HG03571 (cell line): ENCODE measurements around the gene CDON.

ENCODE experiments used
- ATAC-seq: cut with Tn5 transposase; IDR thresholded peaks from one replicate; pipeline ENCODE4 v1.9.1; 2021; ENCODE audit not compliant: unreplicated experiment

CDON gene

DNA sequence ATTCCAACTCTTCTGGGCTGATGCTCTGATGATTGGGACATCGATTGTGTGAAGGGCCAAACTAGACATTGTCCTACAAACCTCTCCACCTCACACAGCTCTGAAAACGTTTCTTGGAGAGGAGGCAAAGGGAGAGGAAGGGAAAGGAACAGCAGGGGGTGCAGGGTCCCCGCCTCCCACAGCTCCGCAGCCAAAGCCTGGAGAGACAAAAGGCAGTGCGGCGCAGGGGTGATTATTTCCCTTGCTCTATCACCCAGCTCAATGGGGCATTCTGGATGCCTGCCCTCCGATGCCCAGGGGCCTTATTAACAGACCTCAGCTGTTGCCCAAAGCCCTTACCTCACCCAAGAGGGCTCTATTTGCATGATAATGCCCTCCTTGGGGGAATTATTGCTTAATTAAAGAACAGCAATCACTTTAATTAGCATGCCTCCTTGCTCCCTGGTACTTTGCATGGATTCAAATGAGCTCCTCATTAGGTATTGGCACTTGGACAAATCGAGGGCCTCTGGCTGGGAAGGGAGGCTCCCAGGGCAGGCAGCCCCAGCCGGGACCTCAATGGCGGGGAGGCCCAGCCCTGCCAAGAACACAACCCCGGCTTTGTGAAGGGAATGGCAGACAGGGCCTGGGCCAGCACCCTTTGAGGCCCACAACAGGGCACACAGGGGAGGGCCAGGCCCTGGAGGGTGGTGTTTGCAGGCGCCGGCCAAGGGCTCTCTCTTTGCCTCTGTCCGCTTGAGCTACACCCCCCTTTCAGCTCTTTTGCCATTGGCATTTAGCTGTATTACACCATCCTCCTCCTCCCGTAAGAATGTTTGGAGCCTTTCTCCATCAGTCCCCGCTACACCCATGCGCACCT, 19.8 kb upstream of the CDON start:
- no peak for ATAC-seq

DNA sequence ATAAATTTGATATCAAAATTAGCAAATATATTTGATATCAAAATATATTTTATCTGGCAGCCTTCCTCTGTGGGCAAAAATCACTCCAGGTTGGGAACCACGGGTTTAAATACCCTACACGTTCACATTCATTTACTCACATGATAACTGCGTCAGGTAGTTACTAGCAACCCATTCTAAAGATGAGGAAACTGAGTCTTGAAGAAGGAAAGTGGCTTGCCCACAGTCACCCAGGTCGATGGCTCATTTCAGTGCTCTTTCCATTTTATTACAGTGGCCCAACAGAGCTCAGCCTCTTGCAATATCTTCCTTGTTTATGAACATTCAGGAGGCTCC, 19.2 kb upstream of the CDON start:
- no peak for ATAC-seq

DNA sequence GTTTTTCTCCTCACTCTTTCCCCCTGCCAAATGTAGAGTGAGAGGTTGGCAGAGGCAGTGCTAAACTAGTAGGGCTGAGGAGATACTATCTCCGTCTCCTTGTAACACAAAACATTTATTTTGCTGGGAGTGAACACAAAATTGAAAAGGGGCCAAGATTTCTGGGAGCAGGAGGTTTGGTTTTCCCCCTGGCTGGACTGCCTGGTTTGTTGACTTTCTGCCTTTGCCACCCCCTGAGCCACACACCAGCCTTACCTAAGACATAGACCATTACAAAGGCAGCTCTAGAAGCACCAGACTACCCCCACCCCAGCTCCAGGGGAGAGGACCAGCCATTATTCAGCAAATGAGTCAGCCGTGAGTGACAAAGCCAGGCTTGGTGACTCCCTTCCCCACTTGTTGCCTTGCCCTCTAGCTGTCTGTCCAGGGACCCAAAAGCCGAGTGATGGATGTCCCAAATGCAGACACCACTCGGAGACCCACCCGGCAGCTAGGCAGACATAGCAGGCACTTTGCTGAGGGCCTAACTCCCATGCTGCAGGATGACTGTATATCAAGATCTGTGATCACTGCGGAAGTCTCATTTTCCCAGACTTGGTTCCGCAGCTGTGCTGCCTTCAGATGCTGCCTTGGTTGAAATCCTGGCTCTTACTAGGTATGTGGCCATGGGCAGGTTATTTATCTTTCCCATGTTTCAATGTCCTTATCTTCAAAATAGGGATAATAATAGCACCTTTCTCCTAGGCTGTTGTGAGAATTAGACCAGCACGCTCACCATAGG, 17.7 kb upstream of the CDON start:
- ATAC-seq = no peak

DNA sequence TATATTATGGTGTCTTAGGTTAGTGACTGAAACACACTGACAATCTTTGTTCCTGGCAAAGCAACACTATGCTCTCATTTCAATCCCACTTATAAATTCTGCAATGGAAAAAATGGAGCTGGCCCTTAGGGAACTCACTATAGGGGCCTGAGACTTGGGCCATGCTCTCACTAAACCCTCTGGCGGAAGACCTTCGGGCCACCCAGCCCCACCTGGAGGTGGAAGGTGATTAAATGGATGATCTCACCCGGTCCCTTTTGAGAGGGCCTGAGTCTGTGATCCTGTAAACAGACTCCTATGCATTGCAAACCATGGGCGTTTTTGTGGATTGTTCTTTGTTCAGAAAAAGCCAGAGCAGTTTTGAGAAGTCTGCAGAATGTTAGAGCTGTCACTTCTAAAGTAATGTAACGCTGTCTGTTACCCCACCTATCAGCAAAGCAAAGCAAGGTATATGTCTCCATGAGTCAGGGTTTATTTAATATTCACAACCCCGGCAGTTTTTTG, 17.0 kb upstream of the CDON start:
- ATAC-seq = no peak

DNA sequence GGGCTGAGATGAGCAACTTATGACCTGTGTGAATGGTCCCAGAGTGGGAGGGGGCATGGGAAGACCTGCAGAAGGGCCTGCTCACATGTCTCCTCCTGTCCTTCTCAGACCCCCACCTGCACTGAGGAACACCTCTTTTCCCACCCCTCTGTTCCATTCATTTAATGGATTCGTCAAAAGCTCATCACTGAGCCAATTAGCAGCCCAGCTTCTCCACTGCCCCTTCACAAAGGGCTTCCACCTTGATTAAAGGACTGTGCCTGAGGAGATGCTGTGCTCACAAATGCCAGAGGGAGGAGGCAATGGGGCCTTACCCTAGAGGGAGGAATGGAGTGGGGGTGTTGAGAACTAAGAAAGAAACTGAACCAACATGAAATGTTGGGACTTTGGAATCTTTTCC, 14.0 kb upstream of the CDON start:
- ATAC-seq = no peak

DNA sequence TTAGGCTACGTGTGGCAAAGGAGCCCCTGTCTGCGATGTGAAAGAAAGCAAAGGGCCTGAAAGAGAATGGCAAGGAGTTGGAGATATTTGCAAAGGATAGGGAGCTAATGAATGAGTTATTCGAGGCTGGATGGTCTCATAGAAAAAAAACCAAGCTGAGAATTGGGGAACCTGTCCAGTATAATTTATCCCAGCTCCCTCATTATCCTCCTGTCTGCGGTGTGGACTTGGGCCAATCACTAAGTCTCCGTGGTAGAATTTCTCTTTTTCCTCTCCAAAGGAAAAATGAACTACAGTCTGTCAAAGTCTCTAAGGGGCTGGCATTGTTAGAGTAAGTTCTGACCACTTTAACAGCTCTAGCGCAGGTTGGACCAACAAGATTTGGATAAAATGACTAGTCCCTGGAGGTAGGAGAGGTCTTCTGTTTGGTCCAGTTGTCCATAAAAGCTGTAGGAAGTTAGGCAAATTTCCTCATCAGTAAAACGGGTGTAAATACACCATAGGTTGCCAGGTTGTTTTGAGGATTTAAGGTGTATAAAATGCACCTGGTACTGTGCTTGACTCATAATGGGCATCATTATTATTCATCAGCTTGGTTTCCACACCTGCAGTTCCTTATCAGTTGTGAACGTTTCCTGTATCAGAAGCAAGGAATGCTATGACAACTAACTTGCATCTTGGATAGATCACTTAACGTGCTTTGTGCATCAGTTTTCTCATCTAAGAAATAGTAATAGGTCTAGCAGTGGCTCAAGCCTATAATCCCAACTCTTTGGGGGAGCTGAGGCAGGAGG, 10.3 kb upstream of the CDON start:
- ATAC-seq = no peak

DNA sequence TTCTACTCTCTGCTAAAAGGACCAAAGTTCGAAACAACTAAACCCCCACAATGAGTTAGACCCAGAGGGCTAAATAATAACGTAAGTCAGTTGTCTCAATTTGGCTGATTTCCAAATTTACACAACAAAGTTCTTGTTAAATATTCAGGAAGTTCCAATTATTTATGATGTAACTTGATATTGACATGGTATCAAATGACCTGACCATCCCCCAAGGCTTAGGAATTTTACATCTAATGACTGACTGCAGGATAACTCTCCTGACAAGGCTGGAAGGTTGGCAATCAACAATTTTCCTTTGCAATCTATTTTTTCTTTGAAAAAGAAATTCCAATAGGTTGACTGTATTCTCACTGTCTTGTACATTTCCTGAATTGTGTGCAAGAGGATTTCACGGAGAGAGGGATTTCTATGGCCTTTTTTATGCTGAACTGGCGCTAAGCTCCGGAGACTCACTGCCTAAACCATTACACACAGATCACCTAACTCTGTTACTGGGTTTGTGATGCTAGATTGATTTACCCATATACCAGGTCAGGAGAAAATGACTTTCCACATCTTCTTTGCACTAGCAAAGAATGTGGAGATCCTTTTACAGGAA, 9.6 kb upstream of the CDON start:
- no peak for ATAC-seq

DNA sequence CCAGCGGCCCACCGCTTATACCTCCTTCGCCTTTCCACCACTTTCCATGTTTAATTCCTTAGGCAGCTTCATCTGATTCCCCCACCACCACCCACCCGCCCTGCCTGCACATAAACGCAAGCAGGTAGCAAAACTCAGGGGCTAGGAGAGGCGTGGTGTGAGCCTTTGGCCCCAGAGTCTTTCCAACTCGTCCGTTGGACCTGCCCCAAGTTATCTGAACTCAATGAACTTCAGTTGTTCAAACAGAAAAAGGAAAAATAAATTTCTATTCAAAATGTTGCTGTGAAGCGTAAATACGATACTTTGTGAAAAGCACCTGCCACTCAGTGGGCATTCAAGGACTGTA, 814 bp upstream of the CDON start:
- no peak for ATAC-seq

DNA sequence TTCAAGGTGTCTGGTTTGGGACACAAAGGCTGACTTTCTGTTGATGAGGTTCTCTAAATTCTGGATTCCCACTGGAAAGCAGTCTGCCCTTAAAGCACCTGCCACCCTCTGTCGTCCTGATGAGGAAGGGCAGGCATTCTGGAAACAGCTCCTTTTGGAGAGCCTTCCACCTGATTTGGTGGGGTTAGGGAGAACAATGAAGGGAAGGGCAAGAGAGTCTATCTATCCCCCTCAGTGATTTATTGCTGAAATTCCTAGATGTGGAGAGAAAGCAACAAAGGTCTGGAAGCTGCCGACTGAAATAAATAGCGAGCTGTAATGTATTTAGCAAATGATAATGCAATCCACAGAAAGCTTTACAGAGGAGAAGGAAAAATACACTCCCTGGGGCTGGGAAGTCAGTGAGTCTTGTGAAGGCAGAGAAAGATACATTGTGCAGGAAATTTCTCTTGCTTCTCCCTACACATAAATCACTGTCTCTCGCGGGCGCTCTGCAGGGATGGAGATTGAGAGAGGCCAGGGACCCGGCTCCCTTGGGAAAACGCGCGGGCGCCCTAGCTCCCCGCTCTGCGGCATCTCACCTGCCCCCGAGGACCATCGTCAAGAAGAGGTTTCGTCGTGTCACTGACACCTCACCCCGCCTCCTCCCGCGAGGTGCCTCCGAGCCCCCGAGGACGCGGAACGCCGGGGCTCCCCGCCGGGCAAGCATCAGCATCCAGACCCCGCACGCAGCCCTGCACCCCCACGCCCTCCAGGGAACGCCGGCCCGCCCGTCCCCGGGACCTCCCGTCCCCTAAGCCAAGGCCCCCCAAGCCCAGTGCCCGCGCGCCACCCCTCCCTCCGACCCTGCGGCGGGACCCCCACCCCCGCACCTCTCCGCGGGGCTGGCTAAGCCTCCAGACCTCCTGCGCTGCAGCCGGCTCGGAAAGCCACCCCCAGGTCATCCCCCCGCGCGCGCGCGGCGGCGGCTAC, 673 bp downstream of the CDON start:
- no peak for ATAC-seq

DNA sequence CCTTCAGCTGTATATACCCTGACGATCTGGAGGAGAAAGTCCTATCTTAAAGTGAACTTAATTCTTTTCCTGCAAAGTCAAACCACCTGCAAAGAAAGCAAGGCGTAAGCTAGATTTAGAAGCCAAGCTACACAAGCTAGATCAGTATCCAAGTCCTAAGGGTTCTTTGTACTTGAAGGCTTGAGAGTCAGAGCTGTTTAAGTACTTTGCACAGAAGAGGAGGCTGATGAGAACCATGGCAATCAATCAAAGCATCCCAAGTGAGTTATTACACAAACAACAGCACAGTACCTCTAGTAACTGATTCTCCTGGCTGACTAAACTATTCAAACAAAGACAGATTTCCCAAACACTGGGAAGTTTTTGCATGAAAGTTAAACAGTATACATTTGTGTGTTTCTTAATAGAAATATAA, 1.9 kb downstream of the CDON start:
- ATAC-seq = no peak

DNA sequence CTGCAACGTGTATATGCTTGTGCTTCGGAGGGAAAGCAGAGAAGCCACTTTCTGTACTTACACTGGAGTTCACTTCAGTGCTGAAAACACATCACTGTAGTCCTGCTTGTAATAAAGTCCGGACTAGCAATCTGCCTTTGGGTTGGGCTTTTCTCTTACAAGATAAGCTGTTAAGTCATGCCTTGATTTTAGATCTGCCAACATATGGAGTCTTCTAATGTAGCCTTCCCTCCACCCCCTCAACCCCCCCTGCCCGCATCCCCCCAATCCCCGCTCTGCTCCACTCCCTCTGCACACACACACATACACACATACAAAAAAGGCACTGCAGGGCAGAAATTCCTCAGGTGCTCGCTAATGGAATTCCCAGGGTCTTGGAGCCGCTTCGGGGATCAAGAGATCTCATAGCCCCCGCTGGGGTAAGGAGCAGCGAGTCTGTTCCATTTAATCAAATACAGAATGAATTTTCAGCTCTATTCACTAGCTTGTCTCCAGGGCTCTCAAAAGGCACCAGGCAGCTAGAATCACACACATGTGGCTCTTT, 3.4 kb downstream of the CDON start:
- ATAC-seq = no peak

DNA sequence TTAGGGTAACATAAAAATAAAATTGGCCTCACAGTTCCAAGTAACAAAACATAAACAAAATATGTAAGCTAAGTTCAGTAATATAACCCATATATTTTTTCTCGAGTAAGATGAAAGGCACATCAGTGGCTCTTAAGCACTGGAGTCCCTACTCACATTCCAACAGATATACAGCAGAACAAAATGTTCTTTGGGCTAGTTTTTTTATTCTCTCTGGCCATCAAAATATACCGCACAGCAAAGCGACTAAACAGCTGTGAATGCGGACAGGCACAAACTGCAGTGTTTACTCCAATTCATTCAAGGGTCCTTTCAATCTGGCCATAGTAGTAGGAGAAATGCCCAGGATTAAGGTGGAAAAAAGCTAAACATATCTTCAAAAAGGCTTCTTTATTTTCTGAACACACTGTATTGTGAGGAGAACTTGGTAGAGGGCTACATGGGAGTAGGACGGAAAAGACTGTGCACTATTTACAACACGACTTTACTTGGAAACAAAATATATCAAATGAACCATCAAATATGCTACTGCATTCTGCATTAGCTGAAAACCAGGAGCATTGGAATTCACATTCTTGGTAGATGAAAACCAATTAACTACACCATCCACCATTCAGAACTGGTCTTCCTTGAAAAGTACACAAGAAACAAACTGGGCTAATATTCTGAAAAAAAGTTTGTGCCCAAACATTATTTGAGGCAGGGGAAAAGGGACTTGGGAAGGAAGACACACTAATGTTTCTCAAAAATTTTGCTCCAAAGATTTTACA, 4.4 kb downstream of the CDON start:
- no peak for ATAC-seq

DNA sequence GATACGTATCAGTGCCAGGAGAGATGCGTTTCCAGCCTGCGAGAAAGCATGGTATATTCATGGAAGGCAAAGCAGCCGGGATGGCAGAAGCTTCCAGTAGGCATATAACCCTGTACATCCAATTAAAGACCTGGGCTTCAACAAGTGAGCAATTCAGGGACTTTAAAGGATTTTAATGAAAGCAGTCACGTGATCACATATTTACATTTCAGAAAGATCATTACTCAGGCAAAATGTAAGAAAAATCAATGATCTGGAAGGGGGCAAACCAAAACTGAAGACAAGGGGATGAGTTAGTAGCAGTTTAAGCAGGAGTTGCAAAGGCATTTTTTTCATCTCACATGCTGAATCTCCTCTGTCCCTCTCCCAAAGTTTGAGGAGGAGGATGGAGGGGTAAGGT, 7.8 kb downstream of the CDON start:
- no peak for ATAC-seq

DNA sequence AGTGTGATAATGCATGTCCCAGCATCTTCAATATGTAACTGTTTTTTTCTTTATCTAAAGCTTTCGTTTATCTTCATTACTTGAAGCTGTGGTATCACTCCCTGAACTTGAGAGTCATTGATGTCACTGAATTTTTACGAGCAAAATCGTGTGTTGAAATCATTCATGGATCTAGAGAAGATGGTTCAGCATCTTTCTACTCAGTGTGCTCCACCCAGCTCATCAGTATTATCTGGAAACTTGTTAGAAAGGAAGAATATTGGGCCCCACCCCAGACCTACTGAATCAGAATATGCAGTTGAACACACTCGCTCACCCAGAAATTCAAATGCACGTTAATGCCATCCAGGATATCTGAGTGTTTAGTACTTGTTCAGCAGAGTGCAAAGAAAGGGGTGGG, 8.3 kb downstream of the CDON start:
- ATAC-seq = no peak

DNA sequence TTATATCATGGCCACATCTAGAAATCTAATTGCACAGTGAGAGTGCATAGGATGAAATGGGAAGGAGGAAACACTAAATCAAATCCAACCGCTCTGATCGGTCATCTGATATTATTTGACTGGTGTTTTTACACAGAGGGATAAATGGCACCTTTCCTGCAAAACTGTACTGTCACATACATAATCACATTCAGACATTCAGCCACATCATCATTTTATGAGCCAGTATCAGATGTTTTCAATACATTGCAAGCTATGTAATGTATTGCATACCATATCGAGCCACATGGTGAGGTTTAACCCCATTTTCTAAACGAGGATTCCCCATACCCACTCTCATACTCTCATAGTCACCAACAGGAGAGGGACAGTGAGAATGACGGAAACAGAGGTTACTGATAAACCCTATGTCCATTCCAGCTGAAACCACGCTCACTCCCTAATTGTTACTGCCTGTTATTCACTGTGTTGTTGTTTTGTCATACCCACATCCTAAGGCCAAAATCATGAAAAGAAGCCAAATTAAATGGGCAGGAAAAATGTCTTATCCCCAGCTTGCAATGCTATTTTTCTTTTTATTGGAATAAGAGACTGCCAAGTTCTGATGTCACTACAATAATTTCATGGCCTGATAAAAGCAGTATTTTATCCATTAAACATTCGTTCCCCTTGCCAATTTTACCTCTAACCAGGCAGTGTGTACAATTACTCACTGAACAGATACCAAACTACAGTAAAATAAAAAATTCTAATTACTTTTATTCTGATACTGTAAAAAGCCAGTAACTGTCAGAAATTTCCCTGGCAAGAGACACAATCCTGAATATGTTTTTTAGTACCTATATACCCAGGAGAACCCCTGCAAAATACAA, 9.0 kb downstream of the CDON start:
- no peak for ATAC-seq

DNA sequence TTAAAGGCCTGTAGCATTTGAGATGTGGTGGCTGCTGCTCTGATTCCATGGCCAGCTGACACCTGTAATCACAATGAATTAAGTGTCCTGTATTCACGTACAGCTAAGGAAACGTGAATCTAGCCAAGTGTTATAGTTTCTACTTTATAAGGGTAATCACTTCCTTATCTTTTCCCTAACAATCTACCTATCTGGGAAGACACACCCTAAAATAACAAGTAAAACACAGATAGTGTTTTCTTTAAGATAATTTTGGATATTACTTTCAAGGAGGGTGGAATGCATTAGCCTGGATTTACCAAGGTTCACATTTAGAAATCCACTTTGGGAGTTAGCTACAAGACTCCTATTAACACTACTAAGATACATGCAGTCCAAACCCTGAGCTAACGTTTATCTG, 11.5 kb downstream of the CDON start:
- ATAC-seq = no peak

DNA sequence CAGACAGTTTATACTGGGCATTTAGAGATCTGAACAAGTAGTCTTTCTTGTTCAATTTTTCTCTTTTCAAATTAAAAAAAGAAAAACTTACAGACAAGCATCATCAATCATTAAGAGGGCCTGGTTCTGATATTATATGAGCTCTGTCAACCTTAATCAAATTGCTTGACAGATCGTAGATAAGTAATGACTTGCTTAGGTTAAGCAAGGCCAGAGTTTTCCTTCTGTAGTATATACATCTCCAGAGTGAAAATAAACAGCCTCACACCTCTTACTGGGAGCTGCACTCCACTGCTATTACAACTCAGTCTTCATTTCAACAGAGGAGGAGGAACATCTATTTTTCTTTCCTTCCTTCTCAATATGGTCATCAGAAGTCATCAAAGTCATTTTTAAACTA, 13.5 kb downstream of the CDON start:
- ATAC-seq = no peak

DNA sequence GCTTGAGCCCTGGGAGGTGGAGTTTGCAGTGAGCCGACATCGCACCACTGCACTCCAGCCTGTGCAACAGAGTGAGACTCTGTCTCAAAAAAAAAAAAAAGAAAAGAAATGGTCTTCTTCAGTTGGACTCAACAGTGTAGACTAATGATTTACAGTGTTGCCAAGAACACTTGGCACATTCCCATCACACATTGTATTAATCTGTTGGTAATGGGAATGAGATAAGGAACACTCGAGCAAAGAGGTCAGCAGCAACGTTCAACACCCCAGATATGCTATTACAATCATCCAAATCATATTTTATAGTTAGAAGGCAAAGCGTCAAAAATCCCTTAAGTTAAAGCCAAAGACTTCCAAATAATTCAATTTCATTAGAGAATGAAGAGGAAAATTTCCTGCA, 14.5 kb downstream of the CDON start:
- ATAC-seq = no peak
